NCI-H1417 treated with DMSO at 0.1 percent for 48 hours (cell line): ENCODE measurements around the gene ID3.
A peak's percentile ranks its signal among the peaks of the same experiment; 100 is the strongest.

Source experiments
- DNase-seq: peaks from one replicate; lab custom pipeline; 2025; lab: John Stamatoyannopoulos, UW

Gene ID3

DNA sequence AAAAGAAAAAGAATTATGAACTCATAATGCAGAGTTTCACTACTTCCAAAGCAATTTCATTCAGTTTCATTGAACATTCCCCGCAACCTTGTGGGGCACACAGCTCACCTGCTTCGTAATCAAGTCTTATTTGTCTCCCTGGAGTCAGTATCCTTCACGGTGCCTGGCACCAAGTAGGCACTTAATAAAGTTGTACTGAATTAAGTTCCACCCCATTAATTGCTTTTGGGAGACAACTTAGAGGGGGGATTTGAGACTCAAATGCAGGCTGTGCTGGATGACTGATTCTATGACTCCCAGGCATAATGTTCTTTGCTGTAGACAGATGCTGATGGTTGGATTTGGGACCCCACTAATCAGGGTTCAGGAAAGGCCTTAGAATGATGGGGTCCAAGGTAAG is 6.5 kb upstream of the ID3 start:
- no peak for DNase-seq

- DNase-seq = no peak
Observed at GRCh38 chr1:23564529-23565122, 5.3 kb upstream of the ID3 start.

DNA sequence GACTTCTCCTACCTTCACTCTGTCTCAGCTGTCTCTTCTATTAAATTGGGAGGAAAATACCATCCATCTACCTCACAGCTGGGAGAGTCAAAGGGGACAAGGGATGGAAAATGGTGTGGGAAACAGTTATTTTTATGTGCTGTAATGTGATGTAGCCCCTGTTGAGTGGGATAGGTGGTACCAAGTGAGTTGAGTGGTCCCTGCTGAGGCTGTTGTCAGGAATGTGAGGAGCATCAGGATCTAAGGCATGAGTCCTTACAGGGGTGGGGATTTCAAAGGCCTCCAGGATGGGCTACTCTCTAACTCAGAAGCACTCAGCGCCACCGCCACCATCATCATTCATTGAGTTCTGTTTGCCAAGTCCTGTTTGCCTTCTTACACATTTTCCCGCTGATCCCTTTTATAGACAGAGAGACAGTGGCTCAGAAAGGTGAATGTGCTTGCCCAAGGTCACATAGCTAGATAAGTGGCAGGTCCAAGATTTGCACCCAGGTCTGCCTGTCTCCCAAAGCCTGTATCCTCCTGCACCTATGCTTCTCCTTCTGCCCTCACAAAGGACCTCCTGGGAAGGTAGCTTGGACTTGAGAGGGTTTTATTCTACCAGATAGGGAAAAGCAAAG is 4.6 kb upstream of the ID3 start:
- DNase-seq = no peak

DNA sequence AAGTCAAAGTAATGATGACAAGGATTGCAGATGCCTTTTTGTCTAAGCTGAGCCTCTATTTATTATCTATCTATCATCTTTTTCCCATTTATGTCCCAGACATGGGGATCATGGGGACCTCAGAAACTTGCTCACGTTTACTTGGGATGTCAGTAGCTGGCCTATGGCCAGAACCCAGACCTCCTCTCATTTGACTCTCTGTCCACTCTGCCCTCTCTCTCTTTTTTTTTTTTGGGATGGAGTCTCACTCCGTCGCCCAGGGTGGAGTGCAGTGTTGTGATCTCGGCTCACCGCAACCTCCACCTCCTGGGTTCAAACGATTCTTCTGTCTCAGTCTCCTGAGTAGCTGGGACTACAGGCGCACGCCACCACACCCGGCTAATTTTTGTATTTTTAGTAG is 3.7 kb upstream of the ID3 start:
- no peak for DNase-seq

GRCh38 chr1:23562137-23562876 is 3.0 kb upstream of the ID3 start:
- peak; percentile 70 for DNase-seq

GRCh38 chr1:23561813-23562100 is 2.5 kb upstream of the ID3 start:
- DNase-seq = no peak

DNA sequence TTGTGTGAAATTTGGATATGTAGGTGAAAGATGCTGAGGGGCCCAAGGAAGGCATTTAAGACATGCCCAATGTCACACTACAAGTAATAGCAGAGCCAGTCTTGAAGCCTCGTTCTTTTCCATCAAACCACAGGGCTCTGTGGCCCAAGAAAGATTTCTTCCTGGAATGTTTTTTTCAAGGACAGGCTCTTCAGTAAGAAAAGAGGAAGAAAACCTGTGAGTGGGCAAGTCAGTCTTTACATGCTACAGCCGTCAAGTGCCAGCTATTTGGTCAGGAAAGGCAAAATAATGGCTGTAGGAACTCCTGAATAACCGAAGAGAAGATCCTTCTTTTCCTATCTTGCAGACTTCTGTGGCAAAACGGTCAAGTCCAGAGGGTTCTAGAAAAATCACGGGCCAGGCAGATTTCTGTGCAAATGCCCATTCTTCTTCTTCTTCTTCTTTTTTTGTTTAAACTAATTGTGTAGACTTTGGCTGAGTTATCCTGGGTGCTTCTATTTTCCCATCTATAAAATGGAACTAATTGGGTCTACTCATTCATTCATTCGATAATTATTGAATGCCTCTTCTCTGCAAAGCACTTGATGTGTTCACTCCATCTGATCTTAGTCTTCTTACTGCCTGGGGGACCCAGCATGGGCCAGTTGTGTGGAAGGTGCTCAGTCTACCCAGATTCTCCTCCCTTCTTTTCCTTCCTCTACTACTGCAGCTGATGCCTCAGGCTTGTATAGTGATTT is 1.9 kb upstream of the ID3 start:
- DNase-seq = no peak

DNA sequence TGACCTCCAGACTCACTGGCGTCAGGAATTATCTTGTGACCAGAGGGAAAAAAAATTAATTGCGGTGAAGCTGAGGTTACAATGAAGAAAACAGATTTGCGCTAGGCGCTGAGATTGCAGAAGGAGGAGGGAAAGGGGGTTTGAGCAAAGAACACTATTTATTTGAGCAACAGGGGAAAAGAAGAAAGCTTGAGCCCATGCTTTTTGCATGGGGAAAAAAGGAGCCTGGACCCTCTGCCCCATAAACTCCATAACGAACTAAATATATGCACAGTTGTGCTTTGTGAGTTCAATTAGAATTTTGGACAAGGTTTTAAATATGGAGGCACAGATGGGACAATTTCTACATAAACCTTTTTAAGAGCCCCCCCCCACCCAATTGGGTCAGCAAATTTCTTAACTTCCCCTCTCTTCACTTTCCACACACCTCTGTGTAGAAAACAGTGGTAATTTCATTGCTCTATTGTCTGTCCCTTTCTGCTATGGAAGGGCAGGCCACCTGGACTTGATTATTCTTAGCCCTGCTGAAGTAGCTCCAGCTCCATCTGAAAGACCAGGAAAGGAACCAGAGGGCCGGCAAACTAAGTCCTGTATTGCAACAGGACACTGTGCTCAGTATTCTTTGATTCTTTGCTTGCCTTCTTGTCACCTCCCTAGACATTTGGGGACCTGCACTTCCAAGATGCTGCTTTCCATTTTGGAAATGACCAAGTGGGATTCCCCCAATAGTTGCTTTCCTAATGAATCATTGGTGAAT is 862 bp upstream of the ID3 start:
- DNase-seq = no peak

DNA sequence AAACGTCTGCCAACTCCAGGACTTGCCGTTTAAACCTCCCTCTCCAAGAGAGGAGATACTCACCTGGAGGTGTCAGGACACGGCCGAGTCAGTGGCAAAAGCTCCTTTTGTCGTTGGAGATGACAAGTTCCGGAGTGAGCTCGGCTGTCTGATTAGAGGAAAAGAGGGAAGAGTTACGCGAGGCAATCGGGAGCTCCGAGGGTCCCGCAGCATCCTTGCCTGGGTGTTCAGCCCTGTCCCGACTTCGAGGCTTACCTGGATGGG is 497 bp downstream of the ID3 start:
- no peak for DNase-seq

GRCh38 chr1:23558140-23558871 is 995 bp downstream of the ID3 start:
- DNase-seq = peak; percentile 6

DNA sequence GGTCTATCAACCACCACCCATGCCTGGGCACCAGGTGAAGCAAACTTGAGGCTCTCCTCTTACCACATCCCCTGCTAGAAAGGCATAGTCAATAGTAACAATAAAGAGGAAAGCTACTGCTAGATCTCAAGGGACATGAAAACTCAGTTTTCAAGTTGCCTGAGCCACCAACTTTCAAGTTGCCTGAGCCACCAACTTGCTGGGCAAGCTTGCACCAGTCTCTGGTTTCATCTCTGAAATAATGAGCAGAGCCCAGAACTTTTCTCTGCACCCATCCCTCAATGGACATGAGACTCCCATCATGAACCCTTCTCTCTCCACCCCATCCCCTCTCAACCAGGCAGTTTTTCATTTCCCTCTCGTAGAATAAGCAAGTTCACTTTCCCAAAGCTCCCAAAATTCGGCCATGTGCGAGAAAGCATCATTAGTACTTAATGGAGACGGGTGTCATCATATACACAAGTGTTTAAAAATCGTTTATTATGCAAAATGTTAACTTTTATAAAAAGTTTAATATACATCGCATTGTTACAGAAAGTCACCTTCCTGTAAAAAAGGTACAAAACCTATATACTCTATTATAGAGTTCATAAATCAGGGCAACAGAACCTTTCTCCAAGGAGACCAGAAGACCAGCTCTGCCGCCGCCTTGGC is 1.7 kb downstream of the ID3 start:
- DNase-seq = no peak

DNA sequence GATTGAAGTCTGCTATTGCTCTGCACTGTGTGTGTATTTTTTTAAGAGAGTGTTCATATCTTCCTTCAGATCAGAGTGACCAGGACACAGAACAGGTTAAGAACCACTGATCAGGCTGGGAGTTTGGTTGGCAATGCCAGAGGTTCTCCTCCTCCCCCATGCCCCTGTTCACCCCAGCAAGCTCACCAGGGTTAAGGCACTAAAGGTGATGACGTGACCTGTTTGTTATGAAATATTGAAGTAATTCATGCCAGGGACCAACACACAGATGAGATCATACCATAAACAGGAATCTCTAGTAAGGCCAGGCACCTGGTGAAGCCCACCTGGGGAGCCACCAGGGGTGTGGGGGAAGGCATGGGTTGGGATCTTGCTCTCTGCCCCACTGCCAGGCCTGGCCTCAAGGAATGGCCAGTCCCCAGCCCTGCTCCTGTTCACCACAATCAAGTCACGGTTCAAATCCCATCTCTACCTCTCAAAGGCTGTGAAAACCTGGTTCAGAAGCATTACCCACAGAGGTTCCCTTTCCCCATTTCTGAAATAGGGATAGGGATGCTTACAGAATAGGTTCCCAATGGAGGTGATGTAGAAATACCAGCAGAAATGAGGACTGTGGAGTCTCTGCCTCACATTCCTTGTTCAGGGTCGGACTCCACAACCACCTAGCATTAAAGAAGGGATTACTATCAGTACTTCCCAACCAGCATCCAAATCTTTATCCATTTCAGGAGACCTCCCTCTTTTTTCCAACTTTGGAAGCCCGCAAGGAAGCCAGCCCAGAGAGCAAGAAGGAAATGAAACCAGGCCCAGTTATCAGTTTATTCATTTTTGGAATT is 2.4 kb downstream of the ID3 start:
- no peak for DNase-seq

- DNase-seq = no peak
Observed at GRCh38 chr1:23555986-23556634, 3.2 kb downstream of the ID3 start.

GRCh38 chr1:23555270-23555985 is 3.9 kb downstream of the ID3 start:
- no peak for DNase-seq

DNA sequence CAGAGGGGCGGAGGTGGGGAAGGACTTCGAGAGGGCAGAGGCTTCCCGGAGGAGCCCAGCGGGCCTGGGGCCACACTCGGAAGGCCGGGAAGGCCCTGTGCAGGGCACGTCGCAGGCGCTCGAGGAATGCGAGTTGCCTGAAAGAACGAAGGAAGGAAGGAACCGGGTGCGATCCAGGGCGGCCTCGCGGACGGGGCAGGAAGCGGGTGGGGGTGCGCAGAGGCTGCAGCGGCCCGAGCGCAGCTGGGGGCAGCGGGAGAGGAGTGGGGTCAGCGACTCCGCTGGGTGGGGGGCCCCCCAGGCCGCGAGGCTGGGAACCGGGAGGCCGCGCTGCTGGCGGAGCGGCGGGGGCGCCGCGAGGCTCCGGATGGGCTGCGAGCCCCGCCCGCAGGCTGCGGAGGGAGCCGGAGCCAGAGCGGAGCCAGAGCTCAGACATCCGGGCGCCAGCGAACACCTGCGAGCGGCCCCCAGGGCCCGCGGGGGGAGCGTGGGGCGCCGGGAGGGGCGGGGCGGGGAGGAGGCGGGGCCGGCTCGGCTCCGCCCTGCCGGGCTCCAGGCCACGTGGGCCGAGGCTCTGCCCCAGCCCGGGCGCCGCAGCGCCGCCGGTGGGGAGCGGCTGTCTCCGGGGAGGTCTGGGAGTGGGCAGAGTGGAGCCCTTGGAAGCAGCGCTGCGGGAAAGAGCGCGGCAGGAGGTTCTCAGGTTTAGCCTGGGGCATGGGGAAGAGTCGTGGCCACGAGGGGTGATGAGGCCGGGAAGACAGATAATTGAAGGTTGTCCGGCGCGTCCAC is 4.6 kb downstream of the ID3 start:
- peak; percentile 77 for DNase-seq

GRCh38 chr1:23554127-23554480 is 5.2 kb downstream of the ID3 start:
- no peak for DNase-seq

GRCh38 chr1:23553231-23554126 is 5.8 kb downstream of the ID3 start:
- DNase-seq = no peak

GRCh38 chr1:23551849-23552248 is 7.5 kb downstream of the ID3 start:
- DNase-seq = no peak
